ENCODE measurements around the gene CD101. TPM values are rescaled to one million over a fixed set of nuclear protein-coding genes. Genes with fewer than 3 reads are reported as not detected.

The CD101 gene
- total RNA-seq, 1 donor from 2014 or later = 1.4 TPM

GRCh38 chr1:117058810-117059209, 57.2 kb downstream of the CD101 start:
- no peak overlapping the region for H3K27ac Mint-ChIP-seq (ENCODE audit: unreplicated experiment)
- H3K4me1 Mint-ChIP-seq (ENCODE audit: low read depth) = peaks cover 14% of the 10 kb centered on the region
- no peak for TF ChIP-seq CTCF (IDR thresholded peaks at IDR 0.05)
- H3K36me3 Mint-ChIP-seq (ENCODE audit: low read depth) = peaks cover 1% of the 10 kb centered on the region
- H3K4me3 Mint-ChIP-seq (ENCODE audit: unreplicated experiment) = no peak overlapping the region
- no peaks in the 10 kb centered on the region for H3K27me3 Mint-ChIP-seq (ENCODE audit: low read depth)
- no peaks in the 10 kb centered on the region for H3K9me3 Mint-ChIP-seq (ENCODE audit: low read depth)
- no peak for DNase-seq (ENCODE audit: low spot score)

- no peak for TF ChIP-seq CTCF (IDR thresholded peaks at IDR 0.05)
- no peak for DNase-seq (ENCODE audit: low spot score)
- H3K4me1 Mint-ChIP-seq (ENCODE audit: low read depth) = peaks cover 14% of the 10 kb centered on the region
- no peaks in the 10 kb centered on the region for H3K9me3 Mint-ChIP-seq (ENCODE audit: low read depth)
- no peak overlapping the region for H3K4me3 Mint-ChIP-seq (ENCODE audit: unreplicated experiment)
- no peaks in the 10 kb centered on the region for H3K27me3 Mint-ChIP-seq (ENCODE audit: low read depth)
- peaks cover 2% of the 10 kb centered on the region for H3K36me3 Mint-ChIP-seq (ENCODE audit: low read depth)
- peak overlapping the region; percentile 32 for H3K27ac Mint-ChIP-seq (ENCODE audit: unreplicated experiment)
Measured at GRCh38 chr1:117059334-117059677, 57.7 kb downstream of the CD101 start.

GRCh38 chr1:117059678-117060440, 58.3 kb downstream of the CD101 start, which contains the start of gene TTF2:
Gene TTF2, plus strand, starts transcription at chr1:117060326. Its CDS starts 21 bp downstream, at chr1:117060347.
- no peak within 1 kb of the TSS for H3K4me3 Mint-ChIP-seq (ENCODE audit: unreplicated experiment)

GRCh38 chr1:117060441-117061317, 59.1 kb downstream of the CD101 start:
- no peak for TF ChIP-seq CTCF (IDR thresholded peaks at IDR 0.05)
- Mint-ChIP-seq H3K36me3 (ENCODE audit: low read depth) (peaks cover 2% of the 10 kb centered on the region), H3K27ac (ENCODE audit: unreplicated experiment) (no peak overlapping the region), H3K4me3 (ENCODE audit: unreplicated experiment) (no peak overlapping the region), H3K4me1 (ENCODE audit: low read depth) (peaks cover 14% of the 10 kb centered on the region), H3K9me3 (ENCODE audit: low read depth) (no peaks in the 10 kb centered on the region), H3K27me3 (ENCODE audit: low read depth) (no peaks in the 10 kb centered on the region)
- no peak for DNase-seq (ENCODE audit: low spot score)

More at GRCh38 chr1:117059678-117060440, 58.3 kb downstream of the CD101 start, which contains the start of gene TTF2:
- H3K27me3 Mint-ChIP-seq (ENCODE audit: low read depth) = no peaks in the 10 kb centered on the region
- peak; percentile 96 for DNase-seq (ENCODE audit: low spot score)
- peak; percentile 60 for TF ChIP-seq CTCF (IDR thresholded peaks at IDR 0.05)
- peak within 1 kb of the TSS; percentile 32 for H3K27ac Mint-ChIP-seq (ENCODE audit: unreplicated experiment)
- no peaks in the 10 kb centered on the region for H3K9me3 Mint-ChIP-seq (ENCODE audit: low read depth)
- H3K4me1 Mint-ChIP-seq (ENCODE audit: low read depth) = peaks cover 14% of the 10 kb centered on the region
- peaks cover 2% of the 10 kb centered on the region for H3K36me3 Mint-ChIP-seq (ENCODE audit: low read depth)

GRCh38 chr1:117061986-117062415, 60.4 kb downstream of the CD101 start:
- H3K27me3 Mint-ChIP-seq (ENCODE audit: low read depth) = no peaks in the 10 kb centered on the region
- H3K4me3 Mint-ChIP-seq (ENCODE audit: unreplicated experiment) = no peak overlapping the region
- H3K4me1 Mint-ChIP-seq (ENCODE audit: low read depth) = peaks cover 14% of the 10 kb centered on the region
- no peak for TF ChIP-seq CTCF (IDR thresholded peaks at IDR 0.05)
- no peak for DNase-seq (ENCODE audit: low spot score)
- no peaks in the 10 kb centered on the region for H3K9me3 Mint-ChIP-seq (ENCODE audit: low read depth)
- peak overlapping the region; percentile 75 for H3K27ac Mint-ChIP-seq (ENCODE audit: unreplicated experiment)
- H3K36me3 Mint-ChIP-seq (ENCODE audit: low read depth) = peaks cover 2% of the 10 kb centered on the region
